C4-2B (cell line): ENCODE measurements around the gene TSEN2.
"Not testable (repeated sequence)": the region's sequence is repeated elsewhere in the genome, so short reads cannot be mapped to it uniquely, and the experiment has no call there.

Experiments
- CTCF ChIP-seq: fragments of 450-650 bp; conservative IDR thresholded peaks from 2 replicates; pipeline ENCODE4 v1.5.1; 2017; ENCODE audit warnings: mild to moderate bottlenecking
- ZFX ChIP-seq: fragments of 450-650 bp; IDR thresholded peaks from 2 replicates; pipeline ENCODE4 v1.6.1; 2017

- TF ChIP-seq CTCF, ZFX: not testable (repeated sequence)
These were observed 5.1 kb upstream of the TSEN2 start for GRCh38 chr3:12479198-12479597.
